ENCODE measurements around the gene THSD4.

Gene THSD4

GRCh38 chr15:71753346-71753745, 638.1 kb downstream of the THSD4 start:
- no peak overlapping the region for H3K27ac ChIP-seq (ENCODE audit: low read length)

GRCh38 chr15:71754660-71755059, 639.4 kb downstream of the THSD4 start:
- H3K27ac ChIP-seq (ENCODE audit: low read length), result no peak overlapping the region
- H3K4me3 ChIP-seq (ENCODE audit: low read length in 2 of 2), result no peak overlapping the region
- H3K36me3 ChIP-seq (ENCODE audit: control insufficient read depth in 2 of 2, insufficient read depth in 2 of 2, low read length in 2 of 2), result no peaks in the 10 kb centered on the region
- H3K4me1 ChIP-seq (ENCODE audit: control insufficient read depth, insufficient read depth, low read length), result no peaks in the 10 kb centered on the region
- peaks cover 0 to 3% of the 10 kb centered on the region in 2 donors for H3K9me3 ChIP-seq (ENCODE audit: control insufficient read depth in 2 of 2, low read length in 2 of 2)
- H3K9ac ChIP-seq (ENCODE audit: low read length in 2 of 2), result no peak overlapping the region
- no peaks in the 10 kb centered on the region for H3K27me3 ChIP-seq (ENCODE audit: control insufficient read depth in 1 of 2, insufficient read depth in 2 of 2, low read length in 2 of 2)

More at GRCh38 chr15:71753346-71753745, 638.1 kb downstream of the THSD4 start:
- H3K36me3 ChIP-seq (ENCODE audit: control insufficient read depth in 2 of 2, insufficient read depth in 2 of 2, low read length in 2 of 2), result peaks cover 0 to 2% of the 10 kb centered on the region in 2 donors
- no peak overlapping the region for H3K4me3 ChIP-seq (ENCODE audit: low read length in 2 of 2)
- no peaks in the 10 kb centered on the region for H3K27me3 ChIP-seq (ENCODE audit: control insufficient read depth in 1 of 2, insufficient read depth in 2 of 2, low read length in 2 of 2)
- H3K4me1 ChIP-seq (ENCODE audit: control insufficient read depth, insufficient read depth, low read length), result no peaks in the 10 kb centered on the region
- H3K9ac ChIP-seq (ENCODE audit: low read length in 2 of 2), result no peak overlapping the region
- H3K9me3 ChIP-seq (ENCODE audit: control insufficient read depth in 2 of 2, low read length in 2 of 2), result peaks cover 0 to 3% of the 10 kb centered on the region in 2 donors

- H3K4me3 ChIP-seq (ENCODE audit: low read length in 2 of 2), result no peak overlapping the region
- no peak overlapping the region for H3K27ac ChIP-seq (ENCODE audit: low read length)
- H3K9me3 ChIP-seq (ENCODE audit: control insufficient read depth in 2 of 2, low read length in 2 of 2), result peaks cover 4 to 8% of the 10 kb centered on the region in 2 donors
- no peak overlapping the region for H3K9ac ChIP-seq (ENCODE audit: low read length in 2 of 2)
- no peaks in the 10 kb centered on the region for H3K36me3 ChIP-seq (ENCODE audit: control insufficient read depth in 2 of 2, insufficient read depth in 2 of 2, low read length in 2 of 2)
- H3K27me3 ChIP-seq (ENCODE audit: control insufficient read depth in 1 of 2, insufficient read depth in 2 of 2, low read length in 2 of 2), result no peaks in the 10 kb centered on the region
- no peaks in the 10 kb centered on the region for H3K4me1 ChIP-seq (ENCODE audit: control insufficient read depth, insufficient read depth, low read length)
These were observed 640.1 kb downstream of the THSD4 start for GRCh38 chr15:71755092-71755970.

GRCh38 chr15:71756599-71757352, 641.5 kb downstream of the THSD4 start:
- Histone ChIP-seq H3K4me3 (ENCODE audit: low read length in 2 of 2) (no peak overlapping the region), H3K36me3 (ENCODE audit: control insufficient read depth in 2 of 2, insufficient read depth in 2 of 2, low read length in 2 of 2) (no peaks in the 10 kb centered on the region), H3K27ac (ENCODE audit: low read length) (no peak overlapping the region), H3K27me3 (ENCODE audit: control insufficient read depth in 1 of 2, insufficient read depth in 2 of 2, low read length in 2 of 2) (no peaks in the 10 kb centered on the region), H3K9ac (ENCODE audit: low read length in 2 of 2) (no peak overlapping the region), H3K9me3 (ENCODE audit: control insufficient read depth in 2 of 2, low read length in 2 of 2) (peaks cover 4 to 14% of the 10 kb centered on the region in 2 donors), H3K4me1 (ENCODE audit: control insufficient read depth, insufficient read depth, low read length) (no peaks in the 10 kb centered on the region)

GRCh38 chr15:71757741-71758530, 642.7 kb downstream of the THSD4 start:
- peaks cover 4 to 14% of the 10 kb centered on the region in 2 donors for H3K9me3 ChIP-seq (ENCODE audit: control insufficient read depth in 2 of 2, low read length in 2 of 2)
- H3K27me3 ChIP-seq (ENCODE audit: control insufficient read depth in 1 of 2, insufficient read depth in 2 of 2, low read length in 2 of 2), result no peaks in the 10 kb centered on the region
- no peaks in the 10 kb centered on the region for H3K4me1 ChIP-seq (ENCODE audit: control insufficient read depth, insufficient read depth, low read length)
- no peak overlapping the region for H3K27ac ChIP-seq (ENCODE audit: low read length)
- H3K4me3 ChIP-seq (ENCODE audit: low read length in 2 of 2), result no peak overlapping the region
- no peaks in the 10 kb centered on the region for H3K36me3 ChIP-seq (ENCODE audit: control insufficient read depth in 2 of 2, insufficient read depth in 2 of 2, low read length in 2 of 2)
- no peak overlapping the region for H3K9ac ChIP-seq (ENCODE audit: low read length in 2 of 2)

- no peak overlapping the region for H3K9ac ChIP-seq (ENCODE audit: low read length in 2 of 2)
- H3K27me3 ChIP-seq (ENCODE audit: control insufficient read depth in 1 of 2, insufficient read depth in 2 of 2, low read length in 2 of 2), result no peaks in the 10 kb centered on the region
- H3K27ac ChIP-seq (ENCODE audit: low read length), result no peak overlapping the region
- no peaks in the 10 kb centered on the region for H3K36me3 ChIP-seq (ENCODE audit: control insufficient read depth in 2 of 2, insufficient read depth in 2 of 2, low read length in 2 of 2)
- no peaks in the 10 kb centered on the region for H3K4me1 ChIP-seq (ENCODE audit: control insufficient read depth, insufficient read depth, low read length)
- no peak overlapping the region for H3K4me3 ChIP-seq (ENCODE audit: low read length in 2 of 2)
- H3K9me3 ChIP-seq (ENCODE audit: control insufficient read depth in 2 of 2, low read length in 2 of 2), result peaks cover 4 to 14% of the 10 kb centered on the region in 2 donors
These were observed 643.4 kb downstream of the THSD4 start for GRCh38 chr15:71758711-71759110.

GRCh38 chr15:71760852-71761251, 645.6 kb downstream of the THSD4 start:
- Histone ChIP-seq H3K4me1 (ENCODE audit: control insufficient read depth, insufficient read depth, low read length) (no peaks in the 10 kb centered on the region), H3K27ac (ENCODE audit: low read length) (no peak overlapping the region)

GRCh38 chr15:71761649-71762048, 646.4 kb downstream of the THSD4 start:
- H3K27ac ChIP-seq (ENCODE audit: low read length), result no peak overlapping the region
- no peaks in the 10 kb centered on the region for H3K27me3 ChIP-seq (ENCODE audit: control insufficient read depth in 1 of 2, insufficient read depth in 2 of 2, low read length in 2 of 2)
- H3K9ac ChIP-seq (ENCODE audit: low read length in 2 of 2), result no peak overlapping the region
- no peaks in the 10 kb centered on the region for H3K4me1 ChIP-seq (ENCODE audit: control insufficient read depth, insufficient read depth, low read length)
- no peak overlapping the region for H3K4me3 ChIP-seq (ENCODE audit: low read length in 2 of 2)
- H3K36me3 ChIP-seq (ENCODE audit: control insufficient read depth in 2 of 2, insufficient read depth in 2 of 2, low read length in 2 of 2), result peaks cover 0 to 4% of the 10 kb centered on the region in 2 donors
- H3K9me3 ChIP-seq (ENCODE audit: control insufficient read depth in 2 of 2, low read length in 2 of 2), result peaks cover 4 to 11% of the 10 kb centered on the region in 2 donors

More at GRCh38 chr15:71760852-71761251, 645.6 kb downstream of the THSD4 start:
- Histone ChIP-seq H3K27me3 (ENCODE audit: control insufficient read depth in 1 of 2, insufficient read depth in 2 of 2, low read length in 2 of 2) (no peaks in the 10 kb centered on the region), H3K9me3 (ENCODE audit: control insufficient read depth in 2 of 2, low read length in 2 of 2) (peaks cover 4 to 11% of the 10 kb centered on the region in 2 donors), H3K9ac (ENCODE audit: low read length in 2 of 2) (no peak overlapping the region), H3K36me3 (ENCODE audit: control insufficient read depth in 2 of 2, insufficient read depth in 2 of 2, low read length in 2 of 2) (peaks cover 0 to 4% of the 10 kb centered on the region in 2 donors), H3K4me3 (ENCODE audit: low read length in 2 of 2) (no peak overlapping the region)

- Histone ChIP-seq H3K4me1 (ENCODE audit: control insufficient read depth, insufficient read depth, low read length) (no peaks in the 10 kb centered on the region), H3K27ac (ENCODE audit: low read length) (no peak overlapping the region), H3K9me3 (ENCODE audit: control insufficient read depth in 2 of 2, low read length in 2 of 2) (no peaks in the 10 kb centered on the region), H3K4me3 (ENCODE audit: low read length in 2 of 2) (no peak overlapping the region), H3K36me3 (ENCODE audit: control insufficient read depth in 2 of 2, insufficient read depth in 2 of 2, low read length in 2 of 2) (peaks cover 0 to 7% of the 10 kb centered on the region in 2 donors), H3K27me3 (ENCODE audit: control insufficient read depth in 1 of 2, insufficient read depth in 2 of 2, low read length in 2 of 2) (no peaks in the 10 kb centered on the region), H3K9ac (ENCODE audit: low read length in 2 of 2) (no peak overlapping the region)
These were observed 652.9 kb downstream of the THSD4 start for GRCh38 chr15:71768184-71768583.

- Histone ChIP-seq H3K27me3 (ENCODE audit: control insufficient read depth in 1 of 2, insufficient read depth in 2 of 2, low read length in 2 of 2) (no peaks in the 10 kb centered on the region), H3K36me3 (ENCODE audit: control insufficient read depth in 2 of 2, insufficient read depth in 2 of 2, low read length in 2 of 2) (peaks cover 0 to 3% of the 10 kb centered on the region in 2 donors), H3K9ac (ENCODE audit: low read length in 2 of 2) (no peak overlapping the region), H3K27ac (ENCODE audit: low read length) (no peak overlapping the region), H3K4me3 (ENCODE audit: low read length in 2 of 2) (no peak overlapping the region), H3K9me3 (ENCODE audit: control insufficient read depth in 2 of 2, low read length in 2 of 2) (no peaks in the 10 kb centered on the region), H3K4me1 (ENCODE audit: control insufficient read depth, insufficient read depth, low read length) (no peaks in the 10 kb centered on the region)
These were observed 658.1 kb downstream of the THSD4 start for GRCh38 chr15:71773206-71773859.

Measured in stomach smooth muscle (tissue), 2 donors.